MCF 10A (cell line): ENCODE measurements around the gene ERC2. TPM values are rescaled to one million over a fixed set of nuclear protein-coding genes. Genes with fewer than 3 reads are reported as not detected.
A peak's percentile ranks its signal among the peaks of the same experiment; 100 is the strongest.
"Not testable (repeated sequence)": the region's sequence is repeated elsewhere in the genome, so short reads cannot be mapped to it uniquely, and the experiment has no call there.

ENCODE experiments used
- BruUV-seq: library from RNA; stranded (reverse); fragments of 400-500 nt; replicated peaks from 2 replicates; lab custom pipeline; 2021; lab: Mats Ljungman, UMichigan
- CTCF ChIA-PET: fragments of 300-600 bp; sonication (Branson Sonifier 250); formaldehyde crosslinking; extraction: SDS; loops from one replicate; lab custom pipeline; 2021; ENCODE audit warnings: antibody characterized with exemption, inconsistent platforms; lab: Yijun Ruan, JAX
- POLR2A ChIA-PET: fragments of 300-600, 350-650 bp; sonication (Branson Sonifier 250); formaldehyde crosslinking; extraction: SDS; loops from one replicate; lab custom pipeline; 2020; ENCODE audit warnings: antibody characterized with exemption, inconsistent platforms; lab: Yijun Ruan, JAX
- DNase-seq: peaks from one replicate; pipeline ENCODE4 v3.0.0-alpha.2; 2018; ENCODE audit not compliant: unreplicated experiment
- H3K27ac Mint-ChIP-seq: one replicate; pipeline ENCODE4 v1.8.0; 2022; ENCODE audit warnings: mild to moderate bottlenecking, low read depth, mixed read lengths; ENCODE audit not compliant: unreplicated experiment
- H3K27me3 Mint-ChIP-seq: one replicate; pipeline ENCODE4 v1.8.0; 2022; ENCODE audit warnings: mixed read lengths; ENCODE audit not compliant: insufficient read depth, unreplicated experiment
- H3K36me3 Mint-ChIP-seq: one replicate; pipeline ENCODE4 v1.8.0; 2022; ENCODE audit warnings: mild to moderate bottlenecking, moderate library complexity, mixed read lengths; ENCODE audit not compliant: insufficient read depth, unreplicated experiment
- H3K4me1 Mint-ChIP-seq: one replicate; pipeline ENCODE4 v1.8.0; 2022; ENCODE audit warnings: mixed read lengths; ENCODE audit not compliant: insufficient read depth, unreplicated experiment
- H3K4me3 Mint-ChIP-seq: one replicate; pipeline ENCODE4 v1.8.0; 2022; ENCODE audit warnings: mild to moderate bottlenecking, moderate library complexity, mixed read lengths; ENCODE audit not compliant: unreplicated experiment
- H3K9me3 Mint-ChIP-seq: one replicate; pipeline ENCODE4 v1.8.0; 2022; ENCODE audit warnings: mixed read lengths; ENCODE audit not compliant: unreplicated experiment
- intact Hi-C: fragments of 100-400 bp; cut with micrococcal nuclease; formaldehyde crosslinking; loops from 2 replicates; pipeline ENCODE4 v1.14.1; 2022
- total RNA-seq: library from RNA; stranded (reverse); gene quantifications from 2 replicates; pipeline ENCODE4 v1.2.3, GENCODE V29; 2022
- TF ChIP-seq, protein P1 (sequence below): fragments of 200-600 bp; IDR thresholded peaks from one replicate; pipeline ENCODE4 v1.8.0; 2022; ENCODE audit warnings: antibody characterized with exemption, mild to moderate bottlenecking; ENCODE audit not compliant: unreplicated experiment

Gene ERC2
- total RNA-seq, 1 experiment from 2014 or later = 0.42 TPM

- no peak for DNase-seq
- Mint-ChIP-seq H3K27ac (peak overlapping the region; percentile 35), H3K36me3 (no peaks in the 10 kb centered on the region), H3K9me3 (no peaks in the 10 kb centered on the region), H3K4me1 (no peaks in the 10 kb centered on the region), H3K4me3 (no peak overlapping the region), H3K27me3 (no peaks in the 10 kb centered on the region)
- intact Hi-C loops = no loop called here
- BruUV-seq = no TSS peak
- POLR2A ChIA-PET = no interaction called here
- CTCF ChIA-PET = interaction anchor here (0.6 to 2.2 kb wide), 4 partner anchors 18 to 342 kb away, joined by 3 to 10 read pairs (median 4); no protein-coding TSS in a partner anchor
- TF ChIP-seq, protein P1, sequence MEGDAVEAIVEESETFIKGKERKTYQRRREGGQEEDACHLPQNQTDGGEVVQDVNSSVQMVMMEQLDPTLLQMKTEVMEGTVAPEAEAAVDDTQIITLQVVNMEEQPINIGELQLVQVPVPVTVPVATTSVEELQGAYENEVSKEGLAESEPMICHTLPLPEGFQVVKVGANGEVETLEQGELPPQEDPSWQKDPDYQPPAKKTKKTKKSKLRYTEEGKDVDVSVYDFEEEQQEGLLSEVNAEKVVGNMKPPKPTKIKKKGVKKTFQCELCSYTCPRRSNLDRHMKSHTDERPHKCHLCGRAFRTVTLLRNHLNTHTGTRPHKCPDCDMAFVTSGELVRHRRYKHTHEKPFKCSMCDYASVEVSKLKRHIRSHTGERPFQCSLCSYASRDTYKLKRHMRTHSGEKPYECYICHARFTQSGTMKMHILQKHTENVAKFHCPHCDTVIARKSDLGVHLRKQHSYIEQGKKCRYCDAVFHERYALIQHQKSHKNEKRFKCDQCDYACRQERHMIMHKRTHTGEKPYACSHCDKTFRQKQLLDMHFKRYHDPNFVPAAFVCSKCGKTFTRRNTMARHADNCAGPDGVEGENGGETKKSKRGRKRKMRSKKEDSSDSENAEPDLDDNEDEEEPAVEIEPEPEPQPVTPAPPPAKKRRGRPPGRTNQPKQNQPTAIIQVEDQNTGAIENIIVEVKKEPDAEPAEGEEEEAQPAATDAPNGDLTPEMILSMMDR = no peak
Measured at GRCh38 chr3:56269755-56270535, 198.3 kb downstream of the ERC2 start.

DNA sequence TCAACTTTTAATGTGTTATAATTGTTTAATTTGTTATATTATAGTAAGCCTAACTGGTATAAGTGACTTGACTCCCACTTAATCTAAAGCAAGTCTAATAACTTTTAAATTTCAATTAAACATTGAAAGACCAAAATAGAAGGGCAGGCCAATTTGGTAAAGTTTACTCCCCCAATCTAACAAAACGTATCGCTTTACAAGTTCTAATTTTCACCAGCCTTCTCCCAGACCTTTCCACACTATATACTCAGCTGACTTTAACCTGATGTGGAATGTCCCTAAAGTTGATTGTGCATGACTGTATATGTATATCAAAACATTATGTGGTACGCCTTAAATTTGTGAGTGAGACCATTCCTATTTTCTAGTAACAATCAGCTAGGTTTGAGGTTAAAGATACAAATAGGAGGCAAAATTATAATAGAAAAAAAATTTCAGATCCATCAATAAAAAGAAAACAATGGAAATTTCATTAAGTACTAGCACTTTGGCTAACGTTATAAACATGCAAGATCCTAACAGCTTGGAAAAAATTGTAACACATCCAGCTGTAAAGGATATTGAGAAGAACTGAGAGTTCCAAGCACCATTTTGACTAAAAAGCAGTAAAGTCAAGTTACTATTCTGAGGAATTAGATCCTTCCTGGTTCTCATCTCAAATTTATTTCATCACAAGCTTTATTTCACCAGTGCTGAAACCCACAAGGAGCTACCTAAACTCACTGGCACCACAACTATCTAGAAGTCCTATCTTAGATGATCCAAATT is 199.5 kb downstream of the ERC2 start:
- Mint-ChIP-seq H3K4me3 (no peak overlapping the region), H3K4me1 (no peaks in the 10 kb centered on the region), H3K27me3 (no peaks in the 10 kb centered on the region), H3K27ac (no peak overlapping the region), H3K9me3 (no peaks in the 10 kb centered on the region), H3K36me3 (no peaks in the 10 kb centered on the region)
- POLR2A ChIA-PET = no interaction called here
- no TSS peak for BruUV-seq
- TF ChIP-seq, protein P1 = no peak
- DNase-seq = no peak
- CTCF ChIA-PET = interaction anchor here (1.0 to 2.2 kb wide), 3 partner anchors 17 to 72 kb away, joined by 3 to 10 read pairs (median 5); no protein-coding TSS in a partner anchor
- intact Hi-C loops = no loop called here

- H3K9me3 Mint-ChIP-seq, BruUV-seq, H3K27ac Mint-ChIP-seq, intact Hi-C loops, H3K4me1 Mint-ChIP-seq, H3K27me3 Mint-ChIP-seq, H3K4me3 Mint-ChIP-seq, POLR2A ChIA-PET, DNase-seq, H3K36me3 Mint-ChIP-seq: not testable (repeated sequence)
- CTCF ChIA-PET = interaction anchor here (0.6 to 3.1 kb wide), 2 partner anchors 11 to 370 kb away, joined by 3 to 23 read pairs; no protein-coding TSS in a partner anchor
Measured at GRCh38 chr3:56261852-56262251, 206.4 kb downstream of the ERC2 start.

DNA sequence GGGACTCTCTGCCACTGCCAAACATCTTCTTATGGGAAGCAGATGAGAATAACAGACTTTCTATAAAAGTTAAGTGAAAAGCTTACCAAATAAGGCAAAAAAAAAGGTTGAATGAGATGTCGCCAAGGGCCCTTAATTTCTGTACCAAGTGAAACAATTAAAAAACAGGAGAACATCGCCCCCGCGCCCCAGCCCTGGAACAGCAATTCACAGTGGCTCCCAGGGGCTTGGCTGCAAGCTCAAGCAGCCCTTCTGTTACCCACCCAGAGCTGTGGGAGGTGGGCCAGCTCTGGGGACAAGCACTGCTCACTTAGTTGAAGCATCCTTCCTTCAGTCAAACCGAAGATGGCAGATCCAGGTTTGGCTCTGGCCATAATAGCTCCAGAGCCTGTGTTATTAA is 208.0 kb downstream of the ERC2 start:
- H3K36me3 Mint-ChIP-seq = peaks cover 6% of the 10 kb centered on the region
- no peak overlapping the region for H3K27ac Mint-ChIP-seq
- no peak overlapping the region for H3K4me3 Mint-ChIP-seq
- ChIA-PET POLR2A (no interaction called here), CTCF (interaction anchor here (0.5 to 3.1 kb wide), 5 partner anchors 9 to 565 kb away, joined by 3 to 23 read pairs (median 4); no protein-coding TSS in a partner anchor)
- no peak for DNase-seq
- intact Hi-C loops = no loop called here
- H3K4me1 Mint-ChIP-seq = no peaks in the 10 kb centered on the region
- H3K9me3 Mint-ChIP-seq = no peaks in the 10 kb centered on the region
- no TSS peak for BruUV-seq
- no peaks in the 10 kb centered on the region for H3K27me3 Mint-ChIP-seq
- TF ChIP-seq, protein P1 = no peak
